CD4-positive, alpha-beta T cell (primary cell): ENCODE measurements around the gene FAM24A. TPM values are rescaled to one million over a fixed set of nuclear protein-coding genes. Genes with fewer than 3 reads are reported as not detected.

Experiments used
- ATAC-seq: fragments of 200-7000 bp; cut with Tn5 transposase; one replicate; pipeline ENCODE4 v1.10.0; 2022; ENCODE audit warnings: mild to moderate bottlenecking; ENCODE audit not compliant: poor library complexity
- CTCF ChIA-PET: fragments of 350-600 bp; sonication (Branson Sonifier 250); formaldehyde crosslinking; loops from one replicate; lab custom pipeline; 2021; ENCODE audit warnings: antibody characterized with exemption, inconsistent platforms; lab: Charles Lee
- POLR2A ChIA-PET: fragments of 350-600 bp; sonication (Branson Sonifier 250); formaldehyde crosslinking; loops from one replicate; lab custom pipeline; 2021; ENCODE audit warnings: antibody characterized with exemption, inconsistent platforms; lab: Charles Lee
- DNase-seq, 14 experiments: peaks; one replicate each; pipeline ENCODE4 v3.0.0-alpha.2; 2013 to 2020; ENCODE audit warnings: mixed read lengths in 2 of 14
- H3K27ac ChIP-seq, 2 donors: one replicate each; pipeline versions ENCODE4 v1.5.1 to v1.7.0; 2013; ENCODE audit warnings: low read length in 2 of 2, low read depth in 1 of 2, mild to moderate bottlenecking in 1 of 2
- H3K27me3 ChIP-seq, 2 experiments: 1 replicate in 1 of 2; 2 replicates in 1 of 2; pipeline versions ENCODE4 v1.6.1 to v1.7.0; 2013; ENCODE audit warnings: low read length in 2 of 2, control low read depth in 1 of 2, mild to moderate bottlenecking in 1 of 2, moderate library complexity in 1 of 2; ENCODE audit not compliant: insufficient read depth in 2 of 2, control insufficient read depth in 1 of 2
- H3K36me3 ChIP-seq: one replicate; pipeline ENCODE4 v1.6.1; 2013; ENCODE audit warnings: low read length, control low read depth; ENCODE audit not compliant: insufficient read depth
- H3K4me1 ChIP-seq: one replicate; pipeline ENCODE4 v1.6.1; 2013; ENCODE audit warnings: low read length, control low read depth; ENCODE audit not compliant: insufficient read depth
- H3K4me3 ChIP-seq: one replicate; pipeline ENCODE4 v1.5.1; 2013; ENCODE audit warnings: mild to moderate bottlenecking, low read length, moderate library complexity
- H3K9me3 ChIP-seq, 2 experiments: 1 replicate in 1 of 2; 2 replicates in 1 of 2; pipeline versions ENCODE4 v1.6.1 to v1.7.0; 2013; ENCODE audit warnings: low read length in 2 of 2, mild to moderate bottlenecking in 2 of 2, control low read depth in 1 of 2, moderate library complexity in 1 of 2; ENCODE audit not compliant: control insufficient read depth in 1 of 2, insufficient read depth in 1 of 2
- H3K27ac Mint-ChIP-seq: one replicate; pipeline ENCODE4 v1.8.0; 2020; ENCODE audit warnings: mixed read lengths
- H3K27me3 Mint-ChIP-seq: one replicate; pipeline ENCODE4 v1.8.0; 2021; ENCODE audit warnings: mixed read lengths
- H3K36me3 Mint-ChIP-seq: one replicate; pipeline ENCODE4 v1.8.0; 2021; ENCODE audit warnings: low read depth, mixed read lengths
- H3K4me1 Mint-ChIP-seq: one replicate; pipeline ENCODE4 v1.8.0; 2021; ENCODE audit warnings: low read depth, mixed read lengths
- H3K4me3 Mint-ChIP-seq: one replicate; pipeline ENCODE4 v1.8.0; 2020; ENCODE audit warnings: mild to moderate bottlenecking, mixed read lengths
- H3K9me3 Mint-ChIP-seq: one replicate; pipeline ENCODE4 v1.8.0; 2020; ENCODE audit warnings: mixed read lengths
- CTCF ChIP-seq: fragments of 200-600 bp; IDR thresholded peaks from one replicate; pipeline ENCODE4 v1.8.0; 2022; ENCODE audit warnings: antibody characterized with exemption, mild to moderate bottlenecking
- intact Hi-C, 2 experiments: fragments of 100-400 bp; cut with DNase I in 1 of 2; cut with micrococcal nuclease in 1 of 2; formaldehyde crosslinking; loops; one replicate each; pipeline versions ENCODE4 v1.15.1 to v1.9.0; 2023 to 2025; cut with DNase I, micrococcal nuclease
- polyA plus RNA-seq, 2 donors: library from polyadenylated mRNA; unstranded; fragments of 120-200 nt; gene quantifications; one replicate each; pipeline ENCODE4 v1.2.1, GENCODE V29; 2013
- total RNA-seq, 174 experiments: library from RNA in 2 of 174; stranded (reverse) in 2 of 174; gene quantifications; one replicate each; pipeline ENCODE4 v1.2.3 and lab custom pipeline; 2021 to 2026

The FAM24A gene, protein sequence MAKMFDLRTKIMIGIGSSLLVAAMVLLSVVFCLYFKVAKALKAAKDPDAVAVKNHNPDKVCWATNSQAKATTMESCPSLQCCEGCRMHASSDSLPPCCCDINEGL
- total RNA-seq (not detected), total RNA-seq (lab: John Stamatoyannopoulos, UW) (0 to 0.09 (median 0) reads per million in 172 experiments)
- polyA plus RNA-seq (2013, experiment 1 of 2): not detected
- polyA plus RNA-seq (2013, experiment 2 of 2): not detected

GRCh38 chr10:122910310-122910709 lies at the start of gene FAM24A:
Gene FAM24A (plus strand): TSS chr10:122910610. CDS start chr10:122911635, 1,025 bp downstream.
- no peak for TF ChIP-seq CTCF
- CTCF ChIA-PET: interaction anchor here (1.5 kb wide), 1 partner anchor 15 kb away, joined by 4 read pairs; no protein-coding TSS in a partner anchor
- Histone ChIP-seq H3K27me3 (no peaks in the 10 kb centered on the region), H3K9me3 (peaks cover 0 to 4% of the 10 kb centered on the region in 2 experiments), H3K4me1 (no peaks in the 10 kb centered on the region), H3K4me3 (no peak within 1 kb of the TSS), H3K36me3 (no peaks in the 10 kb centered on the region), H3K27ac (no peak within 1 kb of the TSS)
- intact Hi-C loops: no loop called here
- Mint-ChIP-seq H3K36me3 (no peaks in the 10 kb centered on the region), H3K27ac (no peak within 1 kb of the TSS), H3K9me3 (peaks cover 3% of the 10 kb centered on the region), H3K4me3 (no peak within 1 kb of the TSS), H3K4me1 (no peaks in the 10 kb centered on the region), H3K27me3 (peaks cover 26% of the 10 kb centered on the region)
- no peak for ATAC-seq
- POLR2A ChIA-PET: no interaction called here
- DNase-seq: no peak

DNA sequence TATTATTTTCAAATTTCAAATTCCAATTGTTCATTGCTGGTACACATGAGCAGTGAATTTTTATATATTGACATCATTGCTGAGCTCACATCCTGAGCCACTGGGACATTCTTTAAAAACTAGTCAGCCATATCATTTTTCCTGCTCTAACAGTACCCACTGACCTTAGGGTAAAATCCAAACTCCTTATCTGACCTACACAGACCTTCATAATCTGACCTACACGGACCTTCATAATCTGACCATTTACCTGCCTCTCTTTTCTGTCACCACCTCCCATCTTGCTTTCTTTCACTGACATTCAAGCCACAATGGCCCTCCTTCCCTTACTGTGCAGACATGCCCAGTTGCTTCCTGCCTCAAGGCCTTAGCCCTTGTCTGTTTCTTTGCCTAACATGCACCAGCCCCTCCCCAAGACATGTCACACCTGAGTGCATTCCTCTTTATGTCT lies 48.7 kb upstream of the FAM24A start:
- Histone ChIP-seq H3K36me3 (peaks cover 4% of the 10 kb centered on the region), H3K9me3 (no peaks in the 10 kb centered on the region), H3K4me3 (no peak overlapping the region), H3K27me3 (no peaks in the 10 kb centered on the region), H3K27ac (no peak overlapping the region), H3K4me1 (no peaks in the 10 kb centered on the region)
- CTCF ChIA-PET: no interaction called here
- H3K9me3 Mint-ChIP-seq: no peaks in the 10 kb centered on the region
- H3K4me3 Mint-ChIP-seq: no peak overlapping the region
- peaks cover 30% of the 10 kb centered on the region for H3K36me3 Mint-ChIP-seq
- H3K27ac Mint-ChIP-seq: no peak overlapping the region
- no peak for TF ChIP-seq CTCF
- intact Hi-C loops: no loop called here
- DNase-seq: no peak
- H3K4me1 Mint-ChIP-seq: peaks cover 9% of the 10 kb centered on the region
- H3K27me3 Mint-ChIP-seq: no peaks in the 10 kb centered on the region
- POLR2A ChIA-PET: interaction anchor here (1.9 kb wide), 1 partner anchor 18 kb away, joined by 5 read pairs; the partner anchor contains the start of gene FAM24B
- no peak for ATAC-seq

DNA sequence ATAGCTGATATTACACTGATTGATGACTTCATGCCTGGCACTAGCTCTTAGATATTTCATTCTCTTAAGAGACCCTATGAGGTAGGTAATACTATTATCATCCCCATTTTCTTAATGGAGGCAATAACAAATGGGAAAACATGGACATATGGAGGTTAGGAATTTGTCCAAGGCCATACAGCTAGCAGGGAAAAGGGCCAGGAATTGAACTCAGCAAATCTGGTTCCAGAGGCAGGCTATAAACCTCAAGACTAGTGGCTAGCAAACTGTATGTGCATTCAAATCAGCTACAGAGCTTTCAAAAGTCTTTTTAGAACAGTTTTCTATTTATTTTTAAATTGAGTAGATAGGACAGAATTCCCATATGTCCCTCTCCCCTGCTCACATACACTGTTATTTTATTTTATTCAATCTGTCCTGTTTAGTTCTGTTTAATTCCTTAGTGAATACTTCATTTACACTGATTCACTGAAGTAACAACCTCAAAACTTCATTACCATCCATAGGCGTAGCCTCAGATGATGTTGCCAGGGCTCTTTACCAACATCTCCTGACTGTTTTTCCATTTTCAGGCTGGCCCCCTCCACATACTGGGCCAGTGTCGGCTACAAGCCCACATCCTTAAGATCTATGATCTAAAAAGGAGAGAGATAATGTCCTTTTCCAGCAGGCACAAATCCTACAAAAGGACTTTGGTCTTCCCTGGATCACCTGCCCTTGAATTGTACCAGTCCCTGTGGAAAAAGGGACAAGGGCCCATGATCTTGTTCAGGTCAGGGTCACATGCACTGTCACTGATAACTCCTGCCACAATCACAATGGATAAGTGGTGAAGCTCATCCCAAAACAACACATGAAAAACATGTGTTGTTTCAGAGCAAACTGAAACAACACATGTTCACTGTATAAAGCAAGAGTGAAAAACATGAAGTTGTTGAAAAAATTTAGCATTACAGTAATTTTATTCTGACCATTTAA lies 46.9 kb upstream of the FAM24A start:
- no peaks in the 10 kb centered on the region for H3K9me3 ChIP-seq
- no peaks in the 10 kb centered on the region for H3K4me1 ChIP-seq
- POLR2A ChIA-PET: no interaction called here
- Mint-ChIP-seq H3K4me1 (peaks cover 21% of the 10 kb centered on the region), H3K27me3 (no peaks in the 10 kb centered on the region), H3K27ac (no peak overlapping the region), H3K9me3 (no peaks in the 10 kb centered on the region), H3K4me3 (no peak overlapping the region), H3K36me3 (peaks cover 21% of the 10 kb centered on the region)
- CTCF ChIA-PET: no interaction called here
- no peaks in the 10 kb centered on the region for H3K27me3 ChIP-seq
- no peak for DNase-seq
- intact Hi-C loops: no loop called here
- TF ChIP-seq CTCF: no peak
- no peak overlapping the region for H3K27ac ChIP-seq
- H3K36me3 ChIP-seq: peaks cover 2% of the 10 kb centered on the region
- no peak for ATAC-seq
- H3K4me3 ChIP-seq: no peak overlapping the region
